Activated T-helper 2 cell treated with anti-CD3 and anti-CD28 coated beads, Interferon-gamma antibody, Interleukin-2, Interleukin-4, amounts not matched to agents 10 μg/mL and 5 μg/mL and 100 μg/mL, durations not matched to agents 14 hours and 24 hours and 36 hours (primary cell): Measurements from ENCODE around the gene ADD2. TPM values are rescaled to one million over a fixed set of nuclear protein-coding genes. Genes with fewer than 3 reads are reported as not detected.
"Not testable (repeated sequence)": the region's sequence is repeated elsewhere in the genome, so short reads cannot be mapped to it uniquely, and the experiment has no call there.

Experiments used
- DNase-seq: peaks from one replicate; pipeline ENCODE4 v3.0.0; 2021; ENCODE audit warnings: low spot score
- H3K27ac Mint-ChIP-seq: one replicate; pipeline ENCODE4 v1.8.0; 2021; ENCODE audit warnings: mixed read lengths
- H3K27me3 Mint-ChIP-seq: one replicate; pipeline ENCODE4 v1.8.0; 2021; ENCODE audit warnings: low read depth, mixed read lengths
- H3K36me3 Mint-ChIP-seq: one replicate; pipeline ENCODE4 v1.8.0; 2021; ENCODE audit warnings: low read depth, mixed read lengths
- H3K4me1 Mint-ChIP-seq: one replicate; pipeline ENCODE4 v1.8.0; 2021; ENCODE audit warnings: low read depth, mixed read lengths
- H3K4me3 Mint-ChIP-seq: one replicate; pipeline ENCODE4 v1.8.0; 2021; ENCODE audit warnings: low read depth, mild to moderate bottlenecking, moderate library complexity, mixed read lengths
- H3K9me3 Mint-ChIP-seq: one replicate; pipeline ENCODE4 v1.8.0; 2021; ENCODE audit warnings: mixed read lengths
- intact Hi-C: fragments of 100-400 bp; cut with micrococcal nuclease; formaldehyde crosslinking; loops from one replicate; pipeline ENCODE4 v1.15.1; 2023
- total RNA-seq: library from RNA; stranded (reverse); gene quantifications from 2 replicates; pipeline ENCODE4 v1.2.3, GENCODE V29; 2022

The ADD2 gene
- 3.1 and 3.2 TPM in 2 replicates for total RNA-seq

GRCh38 chr2:70767699-70768589 is at the start of gene ADD2:
Gene ADD2, minus strand, starts transcription at chr2:70768200. Its CDS starts 61,792 bp downstream, at chr2:70706408.
- Mint-ChIP-seq H3K27ac (peak within 1 kb of the TSS; percentile 49), H3K4me3 (peak within 1 kb of the TSS; percentile 83), H3K9me3 (no peaks in the 10 kb centered on the region), H3K27me3 (peaks cover 65% of the 10 kb centered on the region), H3K36me3 (no peaks in the 10 kb centered on the region), H3K4me1 (peaks cover 16% of the 10 kb centered on the region)
- peak; percentile 32 for DNase-seq
- intact Hi-C loops, result loop anchor here (5.0 kb wide), 1 partner anchor 111 kb away; no protein-coding TSS in a partner anchor

- intact Hi-C loops, result loop anchor here (1.0 kb wide), 2 partner anchors 9 to 34 kb away; no protein-coding TSS in a partner anchor
- DNase-seq, result no peak
- no peaks in the 10 kb centered on the region for H3K36me3 Mint-ChIP-seq
- H3K4me3 Mint-ChIP-seq, result no peak overlapping the region
- H3K27me3 Mint-ChIP-seq, result no peaks in the 10 kb centered on the region
- peaks cover 19% of the 10 kb centered on the region for H3K4me1 Mint-ChIP-seq
- no peaks in the 10 kb centered on the region for H3K9me3 Mint-ChIP-seq
- peak overlapping the region; percentile 71 for H3K27ac Mint-ChIP-seq
Observed at GRCh38 chr2:70817284-70817954, 49.4 kb upstream of the ADD2 start.

- DNase-seq, result no peak
- H3K27ac Mint-ChIP-seq, result peak overlapping the region; percentile 71
- intact Hi-C loops, result loop anchor here (1.0 kb wide), 2 partner anchors 10 to 35 kb away; no protein-coding TSS in a partner anchor
- H3K27me3 Mint-ChIP-seq, result no peaks in the 10 kb centered on the region
- H3K36me3 Mint-ChIP-seq, result no peaks in the 10 kb centered on the region
- H3K4me1 Mint-ChIP-seq, result peaks cover 19% of the 10 kb centered on the region
- no peaks in the 10 kb centered on the region for H3K9me3 Mint-ChIP-seq
- no peak overlapping the region for H3K4me3 Mint-ChIP-seq
Observed at GRCh38 chr2:70816726-70817125, 48.7 kb upstream of the ADD2 start.

GRCh38 chr2:70808983-70809958 is 41.3 kb upstream of the ADD2 start:
- intact Hi-C loops, result no loop called here
- H3K4me1 Mint-ChIP-seq, result no peaks in the 10 kb centered on the region
- no peaks in the 10 kb centered on the region for H3K27me3 Mint-ChIP-seq
- no peaks in the 10 kb centered on the region for H3K36me3 Mint-ChIP-seq
- no peaks in the 10 kb centered on the region for H3K9me3 Mint-ChIP-seq
- H3K4me3 Mint-ChIP-seq, result no peak overlapping the region
- DNase-seq, result no peak
- H3K27ac Mint-ChIP-seq, result no peak overlapping the region

GRCh38 chr2:70807828-70808118 is 39.8 kb upstream of the ADD2 start:
- Mint-ChIP-seq H3K4me3 (no peak overlapping the region), H3K27ac (no peak overlapping the region), H3K9me3 (no peaks in the 10 kb centered on the region), H3K36me3 (no peaks in the 10 kb centered on the region), H3K27me3 (no peaks in the 10 kb centered on the region), H3K4me1 (no peaks in the 10 kb centered on the region)
- no peak for DNase-seq
- intact Hi-C loops, result no loop called here

- no peaks in the 10 kb centered on the region for H3K4me1 Mint-ChIP-seq
Observed at GRCh38 chr2:70807102-70807827, 39.3 kb upstream of the ADD2 start.

GRCh38 chr2:70806620-70807019 is 38.6 kb upstream of the ADD2 start:
- no peaks in the 10 kb centered on the region for H3K4me1 Mint-ChIP-seq

More at GRCh38 chr2:70807102-70807827, 39.3 kb upstream of the ADD2 start:
- DNase-seq, result no peak
- Mint-ChIP-seq H3K27me3 (no peaks in the 10 kb centered on the region), H3K36me3 (no peaks in the 10 kb centered on the region), H3K9me3 (no peaks in the 10 kb centered on the region), H3K27ac (no peak overlapping the region), H3K4me3 (no peak overlapping the region)
- intact Hi-C loops, result no loop called here

GRCh38 chr2:70806013-70806412 is 38.0 kb upstream of the ADD2 start:
- intact Hi-C loops, result no loop called here
- Mint-ChIP-seq H3K27ac (no peak overlapping the region), H3K9me3 (no peaks in the 10 kb centered on the region), H3K27me3 (no peaks in the 10 kb centered on the region), H3K4me3 (no peak overlapping the region), H3K4me1 (no peaks in the 10 kb centered on the region), H3K36me3 (no peaks in the 10 kb centered on the region)
- DNase-seq, result no peak

More at GRCh38 chr2:70806620-70807019, 38.6 kb upstream of the ADD2 start:
- H3K9me3 Mint-ChIP-seq, result no peaks in the 10 kb centered on the region
- H3K4me3 Mint-ChIP-seq, result no peak overlapping the region
- H3K27ac Mint-ChIP-seq, result no peak overlapping the region
- no peaks in the 10 kb centered on the region for H3K36me3 Mint-ChIP-seq
- no peak for DNase-seq
- H3K27me3 Mint-ChIP-seq, result no peaks in the 10 kb centered on the region
- intact Hi-C loops, result no loop called here

- Mint-ChIP-seq H3K36me3 (no peaks in the 10 kb centered on the region), H3K4me3 (no peak overlapping the region), H3K4me1 (no peaks in the 10 kb centered on the region), H3K27me3 (peaks cover 5% of the 10 kb centered on the region), H3K9me3 (peaks cover 5% of the 10 kb centered on the region), H3K27ac (no peak overlapping the region)
- no peak for DNase-seq
- intact Hi-C loops, result no loop called here
Observed at GRCh38 chr2:70801607-70802263, 33.7 kb upstream of the ADD2 start.

- H3K4me3 Mint-ChIP-seq, result no peak overlapping the region
- peaks cover 5% of the 10 kb centered on the region for H3K9me3 Mint-ChIP-seq
- H3K27ac Mint-ChIP-seq, result no peak overlapping the region
- no peaks in the 10 kb centered on the region for H3K36me3 Mint-ChIP-seq
- H3K27me3 Mint-ChIP-seq, result peaks cover 5% of the 10 kb centered on the region
- H3K4me1 Mint-ChIP-seq, result no peaks in the 10 kb centered on the region
- no peak for DNase-seq
- intact Hi-C loops, result no loop called here
Observed at GRCh38 chr2:70799706-70800105, 31.7 kb upstream of the ADD2 start.

GRCh38 chr2:70797996-70798395 is 30.0 kb upstream of the ADD2 start:
- H3K4me3 Mint-ChIP-seq, H3K4me1 Mint-ChIP-seq, intact Hi-C loops, H3K36me3 Mint-ChIP-seq, H3K27ac Mint-ChIP-seq, DNase-seq, H3K9me3 Mint-ChIP-seq: not testable (repeated sequence)
- peaks cover 13% of the 10 kb centered on the region for H3K27me3 Mint-ChIP-seq
